Loucy (cell line): Measurements from ENCODE around the gene CROCC.
"Not testable (repeated sequence)": the region's sequence is repeated elsewhere in the genome, so short reads cannot be mapped to it uniquely, and the experiment has no call there.

ENCODE experiments used
- CTCF ChIP-seq: fragments of 200-600 bp; sonication (generic); conservative IDR thresholded peaks from 2 replicates; pipeline ENCODE4 v1.5.1; 2014; ENCODE audit warnings: mild to moderate bottlenecking, antibody characterized with exemption, low read length
- EZH2phosphoT487 ChIP-seq: fragments of 200-600 bp; IDR thresholded peaks from 2 replicates; pipeline ENCODE4 v1.6.1; 2018; ENCODE audit warnings: antibody characterized with exemption, mild to moderate bottlenecking, moderate library complexity, borderline replicate concordance

GRCh38 chr1:16884487-16884886, 37.2 kb upstream of the CROCC start:
- not testable (repeated sequence) for TF ChIP-seq CTCF, EZH2phosphoT487
